Nephron progenitor cell (in vitro differentiated cells): ENCODE data around the gene WDR48.
A peak's percentile ranks its signal among the peaks of the same experiment; 100 is the strongest.

Experiments used
- DNase-seq: peaks from one replicate; pipeline ENCODE4 v3.0.0; 2021
- H3K27ac Mint-ChIP-seq: 2 replicates; pipeline ENCODE4 v1.8.0; 2021; ENCODE audit warnings: mild to moderate bottlenecking, moderate library complexity, mixed read lengths
- H3K27me3 Mint-ChIP-seq: 2 replicates; pipeline ENCODE4 v1.8.0; 2021; ENCODE audit warnings: mild to moderate bottlenecking, low read depth, mixed read lengths; ENCODE audit not compliant: poor library complexity
- H3K36me3 Mint-ChIP-seq: 2 replicates; pipeline ENCODE4 v1.8.0; 2021; ENCODE audit warnings: low read depth, mixed read lengths
- H3K4me1 Mint-ChIP-seq: 2 replicates; pipeline ENCODE4 v1.8.0; 2021; ENCODE audit warnings: mixed read lengths
- H3K4me3 Mint-ChIP-seq: 2 replicates; pipeline ENCODE4 v1.8.0; 2021; ENCODE audit warnings: mild to moderate bottlenecking, moderate library complexity, mixed read lengths
- H3K9me3 Mint-ChIP-seq: 2 replicates; pipeline ENCODE4 v1.8.0; 2021; ENCODE audit warnings: mild to moderate bottlenecking, moderate library complexity, mixed read lengths
- CTCF ChIP-seq: fragments of 200-600 bp; sonication (generic); IDR thresholded peaks from 2 replicates; pipeline ENCODE4 v1.5.0; 2021; ENCODE audit warnings: antibody characterized with exemption

The WDR48 gene

GRCh38 chr3:39106851-39107387 is 55.1 kb downstream of the WDR48 start:
- peaks cover 4% of the 10 kb centered on the region for H3K36me3 Mint-ChIP-seq
- no peaks in the 10 kb centered on the region for H3K27me3 Mint-ChIP-seq
- H3K4me1 Mint-ChIP-seq = peaks cover 50% of the 10 kb centered on the region
- no peak for TF ChIP-seq CTCF
- DNase-seq = peak; percentile 70
- H3K9me3 Mint-ChIP-seq = no peaks in the 10 kb centered on the region
- peak overlapping the region; percentile 91 for H3K27ac Mint-ChIP-seq
- H3K4me3 Mint-ChIP-seq = peak overlapping the region; percentile 95

- H3K4me3 Mint-ChIP-seq = peak within 1 kb of the TSS; percentile 95
- no peaks in the 10 kb centered on the region for H3K9me3 Mint-ChIP-seq
- peak within 1 kb of the TSS; percentile 91 for H3K27ac Mint-ChIP-seq
- H3K4me1 Mint-ChIP-seq = peaks cover 46% of the 10 kb centered on the region
- DNase-seq = peak; percentile 82
- TF ChIP-seq CTCF = no peak
- H3K36me3 Mint-ChIP-seq = peaks cover 4% of the 10 kb centered on the region
- H3K27me3 Mint-ChIP-seq = no peaks in the 10 kb centered on the region
Measured at GRCh38 chr3:39107388-39108199, 55.8 kb downstream of the WDR48 start, which contains the start of the genes GORASP1 and TTC21A. GORASP1 (minus strand) TSS chr3:39107627; CDS start chr3:39107541, 86 bp downstream. TTC21A (plus strand) TSS chr3:39107680; CDS start chr3:39107838, 158 bp downstream.

GRCh38 chr3:39108200-39108710 is 56.4 kb downstream of the WDR48 start:
- DNase-seq = no peak
- H3K9me3 Mint-ChIP-seq = no peaks in the 10 kb centered on the region
- no peak overlapping the region for H3K27ac Mint-ChIP-seq
- no peak for TF ChIP-seq CTCF
- H3K27me3 Mint-ChIP-seq = peaks cover 1% of the 10 kb centered on the region
- H3K36me3 Mint-ChIP-seq = peaks cover 4% of the 10 kb centered on the region
- peaks cover 47% of the 10 kb centered on the region for H3K4me1 Mint-ChIP-seq
- peak overlapping the region; percentile 94 for H3K4me3 Mint-ChIP-seq

GRCh38 chr3:39109086-39109485 is 57.3 kb downstream of the WDR48 start:
- Mint-ChIP-seq H3K27ac (no peak overlapping the region), H3K27me3 (peaks cover 3% of the 10 kb centered on the region), H3K4me3 (peak overlapping the region; percentile 94), H3K4me1 (peaks cover 41% of the 10 kb centered on the region), H3K36me3 (peaks cover 4% of the 10 kb centered on the region), H3K9me3 (no peaks in the 10 kb centered on the region)
- TF ChIP-seq CTCF = no peak
- no peak for DNase-seq

- no peak overlapping the region for H3K27ac Mint-ChIP-seq
- peaks cover 3% of the 10 kb centered on the region for H3K27me3 Mint-ChIP-seq
- no peaks in the 10 kb centered on the region for H3K9me3 Mint-ChIP-seq
- H3K4me1 Mint-ChIP-seq = peaks cover 36% of the 10 kb centered on the region
- no peak for DNase-seq
- no peak for TF ChIP-seq CTCF
- no peak overlapping the region for H3K4me3 Mint-ChIP-seq
- peaks cover 1% of the 10 kb centered on the region for H3K36me3 Mint-ChIP-seq
Measured at GRCh38 chr3:39110041-39110639, 58.3 kb downstream of the WDR48 start.
